Activated CD8-positive, alpha-beta T cell treated with anti-CD3 and anti-CD28 coated beads for 36 hours (primary cell): Measurements from ENCODE around the gene ATP6V0E1. TPM values are rescaled to one million over a fixed set of nuclear protein-coding genes. Genes with fewer than 3 reads are reported as not detected.

Experiments used
- ATAC-seq: fragments of 200-7000 bp; cut with Tn5 transposase; one replicate; pipeline ENCODE4 v1.10.0; 2021; ENCODE audit warnings: mild to moderate bottlenecking, moderate library complexity
- CTCF ChIA-PET: fragments of 350-600 bp; sonication (Branson Sonifier 250); formaldehyde crosslinking; loops from one replicate; lab custom pipeline; 2021; ENCODE audit warnings: antibody characterized with exemption; lab: Charles Lee
- POLR2A ChIA-PET: fragments of 350-600 bp; sonication (Branson Sonifier 250); formaldehyde crosslinking; loops from one replicate; lab custom pipeline; 2021; ENCODE audit warnings: antibody characterized with exemption; lab: Charles Lee
- DNase-seq: peaks from one replicate; pipeline ENCODE4 v3.0.0-alpha.2; 2020
- H3K27ac Mint-ChIP-seq: one replicate; pipeline ENCODE4 v1.8.0; 2021; ENCODE audit warnings: mild to moderate bottlenecking, mixed read lengths
- H3K27me3 Mint-ChIP-seq: one replicate; pipeline ENCODE4 v1.8.0; 2021; ENCODE audit warnings: mixed read lengths
- H3K36me3 Mint-ChIP-seq: one replicate; pipeline ENCODE4 v1.8.0; 2021; ENCODE audit warnings: low read depth, mixed read lengths
- H3K4me1 Mint-ChIP-seq: one replicate; pipeline ENCODE4 v1.8.0; 2021; ENCODE audit warnings: low read depth, mixed read lengths
- H3K4me3 Mint-ChIP-seq: one replicate; pipeline ENCODE4 v1.8.0; 2021; ENCODE audit warnings: mild to moderate bottlenecking, moderate library complexity, mixed read lengths
- H3K9me3 Mint-ChIP-seq: one replicate; pipeline ENCODE4 v1.8.0; 2021; ENCODE audit warnings: mixed read lengths
- CTCF ChIP-seq: fragments of 200-600 bp; IDR thresholded peaks from one replicate; pipeline ENCODE4 v1.8.0; 2022; ENCODE audit warnings: antibody characterized with exemption, mild to moderate bottlenecking
- intact Hi-C: fragments of 100-400 bp; cut with micrococcal nuclease; formaldehyde crosslinking; loops from one replicate; pipeline ENCODE4 v1.10.0; 2022
- total RNA-seq, 2 experiments: library from RNA; stranded (reverse); gene quantifications; one replicate each; pipeline ENCODE4 v1.2.3, GENCODE V29; 2021

ATP6V0E1 gene
- total RNA-seq, 2 experiments from 2014 or later, result 68.0 to 79.8 TPM

GRCh38 chr5:172949426-172949825, 34.1 kb upstream of the ATP6V0E1 start:
- no peak overlapping the region for H3K27ac Mint-ChIP-seq
- CTCF ChIA-PET, result interaction anchor here (1.2 to 1.4 kb wide), 2 partner anchors 11 to 235 kb away, joined by 3 to 4 read pairs; no protein-coding TSS in a partner anchor
- no peaks in the 10 kb centered on the region for H3K27me3 Mint-ChIP-seq
- peaks cover under 1% of the 10 kb centered on the region for H3K4me1 Mint-ChIP-seq
- intact Hi-C loops, result loop anchor here (10.0 kb wide), 1 partner anchor 485 kb away; no protein-coding TSS in a partner anchor
- no peak for DNase-seq
- H3K36me3 Mint-ChIP-seq, result peaks cover 5% of the 10 kb centered on the region
- TF ChIP-seq CTCF, result no peak
- H3K9me3 Mint-ChIP-seq, result no peaks in the 10 kb centered on the region
- POLR2A ChIA-PET, result no interaction called here
- no peak overlapping the region for H3K4me3 Mint-ChIP-seq
- no peak for ATAC-seq

GRCh38 chr5:172950176-172950965, 33.2 kb upstream of the ATP6V0E1 start:
- H3K9me3 Mint-ChIP-seq, result no peaks in the 10 kb centered on the region
- ChIA-PET POLR2A (interaction anchor here (0.6 to 1.0 kb wide), 2 partner anchors 115 to 234 kb away, joined by 3 read pairs; no protein-coding TSS in a partner anchor), CTCF (interaction anchor here (1.0 to 1.8 kb wide), 4 partner anchors 10 to 235 kb away, joined by 4 to 5 read pairs (median 4); no protein-coding TSS in a partner anchor)
- DNase-seq (no peak), ATAC-seq (no peak)
- peaks cover 5% of the 10 kb centered on the region for H3K36me3 Mint-ChIP-seq
- intact Hi-C loops, result no loop called here
- H3K4me3 Mint-ChIP-seq, result no peak overlapping the region
- H3K27ac Mint-ChIP-seq, result no peak overlapping the region
- H3K4me1 Mint-ChIP-seq, result peaks cover 3% of the 10 kb centered on the region
- H3K27me3 Mint-ChIP-seq, result no peaks in the 10 kb centered on the region
- TF ChIP-seq CTCF, result no peak

- no peaks in the 10 kb centered on the region for H3K27me3 Mint-ChIP-seq
- H3K27ac Mint-ChIP-seq, result no peak overlapping the region
- no peaks in the 10 kb centered on the region for H3K9me3 Mint-ChIP-seq
- ATAC-seq (no peak), DNase-seq (no peak)
- intact Hi-C loops, result no loop called here
- peaks cover 3% of the 10 kb centered on the region for H3K4me1 Mint-ChIP-seq
- CTCF ChIA-PET, result interaction anchor here (0.7 to 2.8 kb wide), 5 partner anchors 19 to 237 kb away, joined by 3 to 9 read pairs (median 4); no protein-coding TSS in a partner anchor
- peaks cover 3% of the 10 kb centered on the region for H3K36me3 Mint-ChIP-seq
- no peak overlapping the region for H3K4me3 Mint-ChIP-seq
- TF ChIP-seq CTCF, result no peak
- POLR2A ChIA-PET, result interaction anchor here (0.6 kb wide), 1 partner anchor 9 kb away, joined by 3 read pairs; no protein-coding TSS in a partner anchor
Measured at GRCh38 chr5:172951371-172952033, 32.1 kb upstream of the ATP6V0E1 start.

GRCh38 chr5:172952034-172952511, 31.5 kb upstream of the ATP6V0E1 start:
- ChIA-PET POLR2A (no interaction called here), CTCF (interaction anchor here (0.7 to 2.8 kb wide), 3 partner anchors 117 to 237 kb away, joined by 3 to 9 read pairs (median 4); no protein-coding TSS in a partner anchor)
- H3K4me3 Mint-ChIP-seq, result no peak overlapping the region
- intact Hi-C loops, result no loop called here
- H3K4me1 Mint-ChIP-seq, result peaks cover 3% of the 10 kb centered on the region
- ATAC-seq (no peak), DNase-seq (no peak)
- no peaks in the 10 kb centered on the region for H3K27me3 Mint-ChIP-seq
- no peak overlapping the region for H3K27ac Mint-ChIP-seq
- no peaks in the 10 kb centered on the region for H3K9me3 Mint-ChIP-seq
- no peak for TF ChIP-seq CTCF
- peaks cover 2% of the 10 kb centered on the region for H3K36me3 Mint-ChIP-seq
